Subcutaneous abdominal adipose tissue (tissue), 5 donors: ENCODE data around the gene ATP5F1C.
"Not testable (repeated sequence)": the region's sequence is repeated elsewhere in the genome, so short reads cannot be mapped to it uniquely, and the experiment has no call there.

ENCODE experiments used
- H3K27ac ChIP-seq: one replicate; pipeline ENCODE4 v1.7.0; 2013; ENCODE audit warnings: low read depth, mild to moderate bottlenecking, inconsistent platforms, low read length, moderate library complexity
- H3K27me3 ChIP-seq, 5 donors: one replicate each; pipeline ENCODE4 v1.7.0; 2013; ENCODE audit warnings: low read length in 5 of 5, inconsistent platforms in 1 of 5; ENCODE audit not compliant: control insufficient read depth in 5 of 5, insufficient read depth in 4 of 5
- H3K36me3 ChIP-seq, 5 donors: one replicate each; pipeline ENCODE4 v1.7.0; 2013; ENCODE audit warnings: low read length in 5 of 5; ENCODE audit not compliant: control insufficient read depth in 5 of 5, insufficient read depth in 5 of 5
- H3K4me1 ChIP-seq, 5 donors: one replicate each; pipeline ENCODE4 v1.7.0; 2013; ENCODE audit warnings: low read length in 5 of 5, mild to moderate bottlenecking in 3 of 5, moderate library complexity in 1 of 5; ENCODE audit not compliant: control insufficient read depth in 5 of 5, insufficient read depth in 5 of 5
- H3K4me3 ChIP-seq, 5 donors: one replicate each; pipeline ENCODE4 v1.7.0; 2013; ENCODE audit warnings: low read length in 5 of 5, low read depth in 1 of 5
- H3K9ac ChIP-seq, 5 donors: one replicate each; pipeline ENCODE4 v1.7.0; 2013; ENCODE audit warnings: low read length in 5 of 5, mild to moderate bottlenecking in 4 of 5, moderate library complexity in 3 of 5
- H3K9me3 ChIP-seq, 5 donors: one replicate each; pipeline ENCODE4 v1.7.0; 2013; ENCODE audit warnings: low read length in 5 of 5; ENCODE audit not compliant: control insufficient read depth in 5 of 5
- donor health status: healthy.
- donor health status: healthy.
- donor health status: healthy.
- donor health status: healthy.
- donor health status: healthy.

The ATP5F1C gene

GRCh38 chr10:7811000-7811399, 23.0 kb downstream of the ATP5F1C start:
- no peaks in the 10 kb centered on the region for H3K9me3 ChIP-seq
- no peak overlapping the region for H3K27ac ChIP-seq
- H3K4me1 ChIP-seq: no peaks in the 10 kb centered on the region
- no peak overlapping the region for H3K4me3 ChIP-seq
- no peaks in the 10 kb centered on the region for H3K27me3 ChIP-seq
- H3K36me3 ChIP-seq: peaks cover 9 to 26% (median 18%) of the 10 kb centered on the region in 5 donors
- H3K9ac ChIP-seq: no peak overlapping the region

- peaks cover 8 to 22% (median 16%) of the 10 kb centered on the region in 5 donors for H3K36me3 ChIP-seq
- not testable (repeated sequence) for H3K4me1 ChIP-seq, H3K27me3 ChIP-seq, H3K27ac ChIP-seq, H3K4me3 ChIP-seq, H3K9me3 ChIP-seq, H3K9ac ChIP-seq
These were observed 23.8 kb downstream of the ATP5F1C start for GRCh38 chr10:7811743-7812142.

DNA sequence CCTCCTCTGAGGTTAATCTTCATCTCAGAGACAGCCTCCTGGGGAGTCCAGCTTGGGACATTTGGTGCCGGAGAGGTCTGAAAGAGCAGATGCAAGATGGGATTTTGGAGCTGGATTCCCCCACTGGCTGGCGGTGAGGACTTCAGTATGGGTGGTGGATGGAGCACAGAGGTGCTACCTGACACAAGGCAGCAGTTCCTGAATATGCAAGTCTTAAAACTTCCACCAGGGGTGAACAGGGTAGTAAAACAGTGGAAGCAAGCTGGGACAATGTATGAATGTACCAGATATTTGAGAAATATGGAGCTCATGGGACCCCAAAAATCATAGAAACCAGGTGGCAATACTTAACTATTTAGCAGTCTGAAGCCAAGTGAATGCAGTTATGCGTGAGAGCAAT, 25.5 kb downstream of the ATP5F1C start:
- Histone ChIP-seq H3K4me1 (peaks cover 0 to 15% (median 9%) of the 10 kb centered on the region in 5 donors), H3K4me3 (no peak overlapping the region), H3K9me3 (no peaks in the 10 kb centered on the region), H3K36me3 (peaks cover 0 to 5% (median 2%) of the 10 kb centered on the region in 5 donors), H3K9ac (no peak overlapping the region), H3K27ac (no peak overlapping the region), H3K27me3 (no peaks in the 10 kb centered on the region)

DNA sequence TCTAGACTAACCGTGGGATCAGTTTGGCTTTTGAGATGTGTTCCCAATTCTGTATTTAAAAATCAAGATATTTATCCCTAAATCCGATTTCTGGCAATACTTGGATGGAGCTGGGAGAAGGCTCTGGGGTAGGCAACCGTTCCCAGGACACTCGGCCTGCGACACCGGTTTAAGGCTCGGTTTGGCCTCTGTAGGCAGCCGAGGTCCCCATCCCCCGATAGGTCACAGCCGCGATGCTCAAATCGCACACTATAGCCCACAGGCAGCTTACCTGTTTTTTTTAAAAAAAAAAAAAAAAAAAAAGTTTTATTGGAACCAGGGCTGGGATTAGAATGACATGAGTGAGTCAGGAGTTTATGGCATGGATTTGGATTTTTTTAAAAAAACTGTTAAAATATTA, 29.6 kb downstream of the ATP5F1C start:
- no peak overlapping the region for H3K27ac ChIP-seq
- peak overlapping the region; percentile 90 to 99 (median 98) for H3K4me3 ChIP-seq
- no peaks in the 10 kb centered on the region for H3K9me3 ChIP-seq
- H3K4me1 ChIP-seq: peaks cover 0 to 35% (median 27%) of the 10 kb centered on the region in 5 donors
- peaks cover 0 to 5% (median 0%) of the 10 kb centered on the region in 5 donors for H3K36me3 ChIP-seq
- H3K27me3 ChIP-seq: no peaks in the 10 kb centered on the region
- H3K9ac ChIP-seq: peak overlapping the region in 4 of 5 donors; percentile 78 to 98 (median 88)

DNA sequence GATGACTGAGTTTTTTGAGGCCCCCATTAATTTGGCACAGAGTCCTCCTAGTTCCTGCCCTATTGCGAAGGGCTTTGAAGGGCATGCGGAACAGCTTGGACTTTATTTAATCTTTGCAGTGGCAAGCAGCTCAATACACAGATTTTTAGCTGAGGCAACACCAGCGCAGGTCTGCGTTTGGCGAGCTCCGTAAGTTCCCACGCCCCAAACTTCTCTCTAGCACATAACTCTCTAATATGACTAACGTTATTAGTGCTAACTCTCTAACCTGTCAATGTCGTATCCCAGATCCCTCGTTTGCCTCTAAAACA, 30.0 kb downstream of the ATP5F1C start:
- Histone ChIP-seq H3K9me3 (no peaks in the 10 kb centered on the region), H3K4me3 (peak overlapping the region; percentile 90 to 99 (median 98)), H3K27ac (no peak overlapping the region), H3K4me1 (peaks cover 0 to 35% (median 27%) of the 10 kb centered on the region in 5 donors), H3K9ac (peak overlapping the region; percentile 4 to 98 (median 80)), H3K36me3 (peaks cover 0 to 5% (median 0%) of the 10 kb centered on the region in 5 donors), H3K27me3 (no peaks in the 10 kb centered on the region)

- Histone ChIP-seq H3K4me3 (peak within 1 kb of the TSS; percentile 90 to 99 (median 98)), H3K36me3 (peaks cover 0 to 5% (median 0%) of the 10 kb centered on the region in 5 donors), H3K4me1 (peaks cover 0 to 35% (median 27%) of the 10 kb centered on the region in 5 donors), H3K27ac (peak within 1 kb of the TSS; percentile 34), H3K9ac (peak within 1 kb of the TSS; percentile 29 to 98 (median 80)), H3K27me3 (no peaks in the 10 kb centered on the region), H3K9me3 (no peaks in the 10 kb centered on the region)
These were observed 30.5 kb downstream of the ATP5F1C start, which contains the start of gene TAF3 for GRCh38 chr10:7818295-7819120. Gene TAF3, plus strand, starts transcription at chr10:7818505. Its CDS starts 205 bp downstream, at chr10:7818710.

- peaks cover 0 to 5% (median 0%) of the 10 kb centered on the region in 5 donors for H3K36me3 ChIP-seq
- H3K27ac ChIP-seq: peak overlapping the region; percentile 34
- H3K9me3 ChIP-seq: no peaks in the 10 kb centered on the region
- peak overlapping the region; percentile 90 to 99 (median 97) for H3K4me3 ChIP-seq
- no peaks in the 10 kb centered on the region for H3K27me3 ChIP-seq
- peaks cover 0 to 35% (median 27%) of the 10 kb centered on the region in 5 donors for H3K4me1 ChIP-seq
- peak overlapping the region; percentile 29 to 98 (median 80) for H3K9ac ChIP-seq
These were observed 31.1 kb downstream of the ATP5F1C start for GRCh38 chr10:7819121-7819460.

DNA sequence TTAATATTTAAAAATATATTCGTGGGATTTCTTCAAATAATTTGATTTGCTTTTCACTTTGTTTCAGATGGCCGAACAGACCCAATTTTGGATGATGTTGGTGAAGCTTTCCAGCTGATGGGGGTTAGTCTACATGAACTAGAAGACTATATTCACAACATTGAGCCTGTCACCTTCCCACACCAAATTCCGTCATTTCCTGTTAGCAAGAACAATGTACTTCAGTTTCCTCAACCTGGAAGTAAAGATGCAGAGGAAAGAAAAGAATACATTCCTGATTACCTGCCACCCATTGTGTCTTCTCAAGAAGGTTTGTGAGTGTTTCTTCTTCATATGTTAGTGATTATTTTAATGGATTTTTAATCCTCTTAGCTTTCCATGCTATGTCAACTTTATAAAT, 36.3 kb downstream of the ATP5F1C start:
- Histone ChIP-seq H3K27ac (no peak overlapping the region), H3K9ac (no peak overlapping the region), H3K4me3 (no peak overlapping the region), H3K27me3 (no peaks in the 10 kb centered on the region), H3K9me3 (no peaks in the 10 kb centered on the region), H3K36me3 (peaks cover 14 to 31% (median 24%) of the 10 kb centered on the region in 5 donors), H3K4me1 (peaks cover 0 to 14% (median 14%) of the 10 kb centered on the region in 5 donors)

DNA sequence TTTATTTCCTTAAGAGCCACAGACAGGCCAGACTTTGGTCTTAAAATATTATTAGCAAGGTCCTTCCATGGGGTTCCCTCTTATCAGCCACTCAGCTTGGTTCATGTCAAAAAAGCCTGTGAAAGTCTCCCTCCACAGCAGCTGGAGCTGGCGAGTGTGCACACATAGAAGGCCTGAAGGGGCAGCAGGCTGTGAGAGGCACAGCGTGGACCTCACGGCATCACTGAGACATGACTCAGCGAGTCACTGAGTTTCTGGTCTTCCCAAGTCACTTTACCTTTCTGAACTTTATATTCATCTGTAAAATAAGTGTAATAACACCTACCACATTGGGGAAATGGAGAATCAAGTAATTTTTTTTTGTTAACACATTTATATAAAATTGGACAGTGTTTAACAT, 39.0 kb downstream of the ATP5F1C start:
- Histone ChIP-seq H3K4me3 (no peak overlapping the region), H3K27me3 (no peaks in the 10 kb centered on the region), H3K9me3 (no peaks in the 10 kb centered on the region), H3K27ac (no peak overlapping the region), H3K4me1 (peaks cover 0 to 5% (median 0%) of the 10 kb centered on the region in 5 donors), H3K36me3 (peaks cover 14 to 31% (median 22%) of the 10 kb centered on the region in 5 donors), H3K9ac (no peak overlapping the region)

- peaks cover 12 to 29% (median 18%) of the 10 kb centered on the region in 5 donors for H3K36me3 ChIP-seq
These were observed 41.4 kb downstream of the ATP5F1C start for GRCh38 chr10:7829289-7829834.

More at GRCh38 chr10:7829289-7829834, 41.4 kb downstream of the ATP5F1C start:
- H3K27ac ChIP-seq: no peak overlapping the region
- peaks cover 0 to 5% (median 0%) of the 10 kb centered on the region in 5 donors for H3K4me1 ChIP-seq
- H3K9ac ChIP-seq: no peak overlapping the region
- H3K4me3 ChIP-seq: no peak overlapping the region
- no peaks in the 10 kb centered on the region for H3K9me3 ChIP-seq
- no peaks in the 10 kb centered on the region for H3K27me3 ChIP-seq
